Measurements from ENCODE around the gene LRRTM4. TPM values are rescaled to one million over a fixed set of nuclear protein-coding genes. Genes with fewer than 3 reads are reported as not detected.

LRRTM4 gene
- total RNA-seq, 1 donor from 2014 or later = not detected

GRCh38 chr2:76965772-76966171, 556.4 kb downstream of the LRRTM4 start:
- no peak for DNase-seq
- ChIA-PET CTCF (no interaction called here), POLR2A (no interaction called here)
- peaks cover 2% of the 10 kb centered on the region for H3K9me3 Mint-ChIP-seq
- no peaks in the 10 kb centered on the region for H3K4me1 Mint-ChIP-seq
- TF ChIP-seq CTCF (IDR thresholded peaks at IDR 0.05) = no peak
- intact Hi-C loops (cut with micrococcal nuclease) = no loop called here
- no peak overlapping the region for H3K27ac Mint-ChIP-seq
- H3K27me3 Mint-ChIP-seq = no peaks in the 10 kb centered on the region
- no peak overlapping the region for H3K4me3 Mint-ChIP-seq
- no peak for ATAC-seq (ENCODE audit: low read depth)
- H3K36me3 Mint-ChIP-seq (ENCODE audit: low read depth) = no peaks in the 10 kb centered on the region

GRCh38 chr2:76958749-76959148, 563.4 kb downstream of the LRRTM4 start:
- POLR2A ChIA-PET = no interaction called here
- intact Hi-C loops (cut with micrococcal nuclease) = no loop called here
- no peak for DNase-seq
- Mint-ChIP-seq H3K36me3 (ENCODE audit: low read depth) (no peaks in the 10 kb centered on the region), H3K4me3 (no peak overlapping the region), H3K27ac (no peak overlapping the region), H3K4me1 (no peaks in the 10 kb centered on the region), H3K9me3 (peaks cover 4% of the 10 kb centered on the region), H3K27me3 (no peaks in the 10 kb centered on the region)
- no peak for TF ChIP-seq CTCF (IDR thresholded peaks at IDR 0.05)
- CTCF ChIA-PET = no interaction called here
- ATAC-seq (ENCODE audit: low read depth) = no peak

- H3K4me3 Mint-ChIP-seq = no peak overlapping the region
- no peak for TF ChIP-seq CTCF (IDR thresholded peaks at IDR 0.05)
- ATAC-seq (ENCODE audit: low read depth) = no peak
- no peak for DNase-seq
- intact Hi-C loops (cut with micrococcal nuclease) = no loop called here
- no peak overlapping the region for H3K27ac Mint-ChIP-seq
- ChIA-PET CTCF (no interaction called here), POLR2A (no interaction called here)
- H3K9me3 Mint-ChIP-seq = peaks cover 4% of the 10 kb centered on the region
- no peaks in the 10 kb centered on the region for H3K27me3 Mint-ChIP-seq
- no peaks in the 10 kb centered on the region for H3K4me1 Mint-ChIP-seq
- H3K36me3 Mint-ChIP-seq (ENCODE audit: low read depth) = no peaks in the 10 kb centered on the region
Measured at GRCh38 chr2:76953733-76954347, 568.3 kb downstream of the LRRTM4 start.

- ATAC-seq (ENCODE audit: low read depth) = no peak
- TF ChIP-seq CTCF (IDR thresholded peaks at IDR 0.05) = no peak
- ChIA-PET POLR2A (no interaction called here), CTCF (no interaction called here)
- intact Hi-C loops (cut with micrococcal nuclease) = no loop called here
- no peaks in the 10 kb centered on the region for H3K27me3 Mint-ChIP-seq
- no peaks in the 10 kb centered on the region for H3K4me1 Mint-ChIP-seq
- no peaks in the 10 kb centered on the region for H3K9me3 Mint-ChIP-seq
- H3K27ac Mint-ChIP-seq = no peak overlapping the region
- H3K36me3 Mint-ChIP-seq (ENCODE audit: low read depth) = no peaks in the 10 kb centered on the region
- no peak overlapping the region for H3K4me3 Mint-ChIP-seq
- no peak for DNase-seq
Measured at GRCh38 chr2:76946631-76947145, 575.5 kb downstream of the LRRTM4 start.

- no peaks in the 10 kb centered on the region for H3K27me3 Mint-ChIP-seq
- no peak overlapping the region for H3K4me3 Mint-ChIP-seq
- ChIA-PET POLR2A (no interaction called here), CTCF (no interaction called here)
- H3K4me1 Mint-ChIP-seq = no peaks in the 10 kb centered on the region
- TF ChIP-seq CTCF (IDR thresholded peaks at IDR 0.05) = no peak
- ATAC-seq (ENCODE audit: low read depth) (no peak), DNase-seq (no peak)
- H3K9me3 Mint-ChIP-seq = no peaks in the 10 kb centered on the region
- no peaks in the 10 kb centered on the region for H3K36me3 Mint-ChIP-seq (ENCODE audit: low read depth)
- intact Hi-C loops (cut with micrococcal nuclease) = no loop called here
- no peak overlapping the region for H3K27ac Mint-ChIP-seq
Measured at GRCh38 chr2:76940559-76940958, 581.6 kb downstream of the LRRTM4 start.

Data from activated B cell treated with CpG ODN at 0.5 μM for 24 hours (primary cell).